NCI-H2196 treated with DMSO at 0.1 percent for 48 hours (cell line): ENCODE results near the gene SEC16A.
A peak's percentile ranks its signal among the peaks of the same experiment; 100 is the strongest.

ENCODE experiments used
- DNase-seq: peaks from one replicate; lab custom pipeline; 2025; ENCODE audit not compliant: unreplicated experiment; lab: John Stamatoyannopoulos, UW

Gene SEC16A

GRCh38 chr9:136504512-136505348 is 21.9 kb upstream of the SEC16A start:
- no peak for DNase-seq

GRCh38 chr9:136502940-136503550 is 20.2 kb upstream of the SEC16A start:
- no peak for DNase-seq

- DNase-seq, result no peak
Measured at GRCh38 chr9:136502196-136502595, 19.4 kb upstream of the SEC16A start.

GRCh38 chr9:136501686-136502085 is 18.8 kb upstream of the SEC16A start:
- no peak for DNase-seq

- no peak for DNase-seq
Measured at GRCh38 chr9:136499935-136500910, 17.4 kb upstream of the SEC16A start.

- no peak for DNase-seq
Measured at GRCh38 chr9:136499071-136499934, 16.5 kb upstream of the SEC16A start.

GRCh38 chr9:136497916-136498695 is 15.3 kb upstream of the SEC16A start:
- DNase-seq, result no peak

- DNase-seq, result no peak
Measured at GRCh38 chr9:136496801-136497620, 14.2 kb upstream of the SEC16A start.

GRCh38 chr9:136496181-136496580 is 13.3 kb upstream of the SEC16A start:
- no peak for DNase-seq

GRCh38 chr9:136495238-136495800 is 12.5 kb upstream of the SEC16A start:
- DNase-seq, result no peak

- no peak for DNase-seq
Measured at GRCh38 chr9:136494531-136495215, 11.8 kb upstream of the SEC16A start.

GRCh38 chr9:136494012-136494411 is 11.2 kb upstream of the SEC16A start:
- DNase-seq, result no peak

- no peak for DNase-seq
Measured at GRCh38 chr9:136493567-136493971, 10.7 kb upstream of the SEC16A start.

GRCh38 chr9:136492978-136493522 is 10.2 kb upstream of the SEC16A start:
- DNase-seq, result no peak

GRCh38 chr9:136489731-136490130 is 6.9 kb upstream of the SEC16A start:
- no peak for DNase-seq

GRCh38 chr9:136488247-136489214 is 5.7 kb upstream of the SEC16A start:
- DNase-seq, result peak; percentile 19
